ENCODE results near the gene MRS2.

MRS2 gene

GRCh38 chr6:24426729-24427446 is 24.2 kb downstream of the MRS2 start:
- no peak for DNase-seq (ENCODE audit: insufficient read length, low spot score)
- FAIRE-seq = no peak

GRCh38 chr6:24428615-24429014 is 25.9 kb downstream of the MRS2 start:
- no peak for FAIRE-seq
- no peak for DNase-seq (ENCODE audit: insufficient read length, low spot score)

- DNase-seq (ENCODE audit: insufficient read length, low spot score) (no peak), FAIRE-seq (no peak)
Measured at GRCh38 chr6:24429146-24429545, 26.4 kb downstream of the MRS2 start.

GRCh38 chr6:24430086-24430485 is 27.4 kb downstream of the MRS2 start:
- DNase-seq (ENCODE audit: insufficient read length, low spot score) (no peak), FAIRE-seq (no peak)

GRCh38 chr6:24431045-24431451 is 28.3 kb downstream of the MRS2 start:
- FAIRE-seq = peak; percentile 55
- DNase-seq (ENCODE audit: insufficient read length, low spot score) = peak; percentile 16

- DNase-seq (ENCODE audit: insufficient read length, low spot score) = no peak
- no peak for FAIRE-seq
Measured at GRCh38 chr6:24432611-24433010, 29.9 kb downstream of the MRS2 start.

GRCh38 chr6:24436979-24437378 is 34.2 kb downstream of the MRS2 start:
- FAIRE-seq = no peak
- DNase-seq (ENCODE audit: insufficient read length, low spot score) = no peak

- DNase-seq (ENCODE audit: insufficient read length, low spot score) = no peak
- FAIRE-seq = no peak
Measured at GRCh38 chr6:24439858-24440539, 37.3 kb downstream of the MRS2 start.

- DNase-seq (ENCODE audit: insufficient read length, low spot score) (no peak), FAIRE-seq (no peak)
Measured at GRCh38 chr6:24440897-24441598, 38.3 kb downstream of the MRS2 start.

- FAIRE-seq (no peak), DNase-seq (ENCODE audit: insufficient read length, low spot score) (no peak)
Measured at GRCh38 chr6:24441599-24441904, 38.8 kb downstream of the MRS2 start.

- FAIRE-seq (no peak), DNase-seq (ENCODE audit: insufficient read length, low spot score) (no peak)
Measured at GRCh38 chr6:24444588-24444987, 41.9 kb downstream of the MRS2 start.

- DNase-seq (ENCODE audit: insufficient read length, low spot score) = no peak
- no peak for FAIRE-seq
Measured at GRCh38 chr6:24445704-24446103, 43.0 kb downstream of the MRS2 start.

- no peak for DNase-seq (ENCODE audit: insufficient read length, low spot score)
- no peak for FAIRE-seq
Measured at GRCh38 chr6:24446670-24447069, 43.9 kb downstream of the MRS2 start.

- FAIRE-seq = no peak
- no peak for DNase-seq (ENCODE audit: insufficient read length, low spot score)
Measured at GRCh38 chr6:24448396-24448795, 45.7 kb downstream of the MRS2 start.

- FAIRE-seq (no peak), DNase-seq (ENCODE audit: insufficient read length, low spot score) (no peak)
Measured at GRCh38 chr6:24448828-24449525, 46.2 kb downstream of the MRS2 start.

GRCh38 chr6:24451581-24452388 is 49.0 kb downstream of the MRS2 start:
- DNase-seq (ENCODE audit: insufficient read length, low spot score) = no peak
- no peak for FAIRE-seq

GRCh38 chr6:24453921-24454320 is 51.2 kb downstream of the MRS2 start:
- FAIRE-seq (no peak), DNase-seq (ENCODE audit: insufficient read length, low spot score) (no peak)

- DNase-seq (ENCODE audit: insufficient read length, low spot score) (no peak), FAIRE-seq (no peak)
Measured at GRCh38 chr6:24454452-24454851, 51.7 kb downstream of the MRS2 start.

GRCh38 chr6:24455061-24455460 is 52.3 kb downstream of the MRS2 start:
- FAIRE-seq (no peak), DNase-seq (ENCODE audit: insufficient read length, low spot score) (no peak)

- FAIRE-seq (no peak), DNase-seq (ENCODE audit: insufficient read length, low spot score) (no peak)
Measured at GRCh38 chr6:24458134-24458533, 55.4 kb downstream of the MRS2 start.

GRCh38 chr6:24458941-24459340 is 56.2 kb downstream of the MRS2 start:
- DNase-seq (ENCODE audit: insufficient read length, low spot score) (no peak), FAIRE-seq (no peak)

Data from GM19239 (cell line).